GM12878 (cell line): ENCODE results near the gene NLRP5. TPM values are rescaled to one million over a fixed set of nuclear protein-coding genes. Genes with fewer than 3 reads are reported as not detected.

ENCODE experiments used
- ATAC-seq: fragments of 200-7000 bp; cut with Tn5 transposase; 3 replicates; pipeline ENCODE4 v1.9.1; 2020; ENCODE audit warnings: mild to moderate bottlenecking, moderate library complexity
- BruUV-seq: library from RNA; stranded (reverse); fragments of 400-500 nt; replicated peaks from 2 replicates; lab custom pipeline; 2021; lab: Mats Ljungman, UMichigan
- CTCF ChIA-PET: fragments of 300-600 bp; sonication (Branson Sonifier 250); formaldehyde crosslinking; extraction: SDS; loops from one replicate; lab custom pipeline; 2021; ENCODE audit warnings: inconsistent platforms; lab: Yijun Ruan, JAX
- POLR2A ChIA-PET: fragments of 350-600 bp; formaldehyde crosslinking; extraction: SDS; loops from one replicate; lab custom pipeline; 2021; ENCODE audit warnings: inconsistent platforms; lab: Charles Lee
- RAD21 ChIA-PET: fragments of 300-600 bp; sonication (Branson Sonifier 250); formaldehyde crosslinking; loops from one replicate; lab custom pipeline; 2023; ENCODE audit warnings: antibody characterized with exemption; ENCODE audit not compliant: unreplicated experiment; lab: Charles Lee
- SMC1A ChIA-PET: fragments of 300-600 bp; sonication (Branson Sonifier 250); formaldehyde crosslinking; loops from one replicate; lab custom pipeline; 2023; ENCODE audit not compliant: unreplicated experiment, uncharacterized antibody; lab: Charles Lee
- DNase-seq: peaks from one replicate; pipeline ENCODE4 v3.0.0-alpha.2; 2011; ENCODE audit warnings: low read depth, low spot score
- FAIRE-seq: peaks from 3 replicates; lab custom pipeline; 2011; peaks lifted over from hg19 to GRCh38; lab: Jason Lieb, UNC
- H2AFZ ChIP-seq: 2 replicates; pipeline ENCODE4 v1.6.0; 2011; ENCODE audit warnings: low read depth, low read length, control low read depth; ENCODE audit not compliant: control insufficient read depth
- H3K27ac ChIP-seq: 2 replicates; pipeline ENCODE4 v1.5.1; 2011; ENCODE audit warnings: control low read depth; ENCODE audit not compliant: control insufficient read depth, insufficient read depth
- H3K27me3 ChIP-seq, 2 experiments: replicated peaks in 1 of 2; 2 replicates each; pipeline versions ENCODE4 v1.6.0 to v1.6.1; 2011; ENCODE audit warnings: low read length in 1 of 2; ENCODE audit not compliant: control insufficient read depth in 2 of 2, insufficient read depth in 2 of 2
- H3K36me3 ChIP-seq, 2 experiments: 2 replicates each; pipeline ENCODE4 v1.5.1; 2011; ENCODE audit warnings: low read length in 1 of 2; ENCODE audit not compliant: control insufficient read depth in 2 of 2, insufficient read depth in 2 of 2
- H3K4me1 ChIP-seq: 2 replicates; pipeline ENCODE4 v1.6.1; 2011; ENCODE audit warnings: mild to moderate bottlenecking, low read length, moderate library complexity, mixed read lengths; ENCODE audit not compliant: control insufficient read depth, insufficient read depth
- H3K4me2 ChIP-seq: 2 replicates; pipeline ENCODE4 v1.6.0; 2011; ENCODE audit warnings: control low read depth; ENCODE audit not compliant: control insufficient read depth, insufficient read depth
- H3K4me3 ChIP-seq: fragments of 200-600 bp; sonication (generic); 2 replicates; pipeline ENCODE4 v1.5.1; 2016
- H3K79me2 ChIP-seq: 2 replicates; pipeline ENCODE4 v1.6.0; 2011; ENCODE audit warnings: low read length; ENCODE audit not compliant: control insufficient read depth, insufficient read depth
- H3K9ac ChIP-seq: 2 replicates; pipeline ENCODE4 v1.8.0; 2011; ENCODE audit warnings: low read length, control low read depth, mixed read lengths; ENCODE audit not compliant: control insufficient read depth, insufficient read depth
- H3K9me3 ChIP-seq: replicated peaks from 3 replicates; pipeline ENCODE4 v1.5.1; 2011; ENCODE audit warnings: mild to moderate bottlenecking, low read length; ENCODE audit not compliant: control insufficient read depth, insufficient read depth
- H4K20me1 ChIP-seq: 2 replicates; pipeline ENCODE4 v1.6.0; 2011; ENCODE audit not compliant: control insufficient read depth, insufficient read depth
- BHLHE40 ChIP-seq, 2 experiments: fragments of 450-650 bp in 1 of 2; IDR thresholded peaks; 2 replicates each; pipeline ENCODE4 v1.6.1; 2011 to 2017; ENCODE audit warnings: low read depth in 2 of 2, borderline replicate concordance in 1 of 2, improper control_type of control experiment in 1 of 2, low read length in 1 of 2, mild to moderate bottlenecking in 1 of 2
- BMI1 ChIP-seq: fragments of 450-650 bp; IDR thresholded peaks from 2 replicates; pipeline ENCODE4 v1.6.1; 2016; ENCODE audit warnings: mild to moderate bottlenecking, moderate library complexity, borderline replicate concordance
- CEBPZ ChIP-seq: fragments of 150-350 bp; IDR thresholded peaks from 2 replicates; pipeline ENCODE4 v1.6.1; 2016; ENCODE audit warnings: low read depth, low read length
- CUX1 ChIP-seq: IDR thresholded peaks from 2 replicates; pipeline ENCODE4 v1.6.1; 2012; ENCODE audit warnings: improper control_type of control experiment, low read depth, low read length; ENCODE audit not compliant: insufficient replicate concordance
- HCFC1 ChIP-seq: fragments of 150-350 bp; IDR thresholded peaks from 2 replicates; pipeline ENCODE4 v1.6.1; 2014; ENCODE audit warnings: low read length
- RCOR1 ChIP-seq: conservative IDR thresholded peaks from 2 replicates; pipeline ENCODE4 v1.6.1; 2012; ENCODE audit warnings: low read depth, low read length, improper control_type of control experiment
- SREBF2 ChIP-seq: IDR thresholded peaks from 2 replicates; pipeline ENCODE4 v1.6.1; 2012; ENCODE audit warnings: mild to moderate bottlenecking, low read length
- TBL1XR1 ChIP-seq: IDR thresholded peaks from 2 replicates; pipeline ENCODE4 v1.6.1; 2012; ENCODE audit warnings: low read depth, low read length, improper control_type of control experiment
- WGBS: methylation state at CpG from one replicate; pipeline ENCODE4 v1.1.6; 2016; ENCODE audit warnings: low lambda C conversion rate; ENCODE audit not compliant: insufficient replicate concordance, insufficient coverage; ENCODE audit errors: missing lambda C conversion rate; 5-methylcytosine and 5-hydroxymethylcytosine counted together
- in situ Hi-C: fragments of 300-500 bp; cut with MboI; formaldehyde crosslinking; loops from 9 replicates; pipeline ENCODE4 v1.14.3; 2018; ENCODE audit warnings: mixed read lengths
- intact Hi-C: fragments of 100-400 bp; cut with micrococcal nuclease; formaldehyde crosslinking; loops from one replicate; pipeline ENCODE4 v1.14.2; 2022; ENCODE audit not compliant: unreplicated experiment
- polyA plus RNA-seq, 11 experiments: library from polyadenylated mRNA; depleted of rRNA in 4 of 11; unstranded in 6 of 11; stranded (reverse) in 5 of 11; fragments of >200 nt; fragmentation: Nextera tagmentation in 4 of 11; fragmentation: Illumina TruSeq in 1 of 11; extraction: Ambion mirVana in 4 of 11; extraction: Trizol in 1 of 11; gene quantifications; 1 replicate in 1 of 11; 2 replicates in 10 of 11; pipeline versions ENCODE4 v1.2.1 to v1.2.3, GENCODE V29; 2011 to 2016; ENCODE audit warnings: inconsistent platforms in 2 of 11, missing spikeins in 2 of 11, low read depth in 1 of 11
- total RNA-seq, 4 experiments: library from RNA; depleted of rRNA in 3 of 4; stranded (reverse); fragments of >200 nt in 3 of 4; fragmentation: Illumina TruSeq in 1 of 4; extraction: Trizol in 1 of 4; gene quantifications; 2 replicates each; pipeline versions ENCODE4 v1.2.1 to v1.2.3, GENCODE V29; 2013 to 2021
- TF ChIP-seq, protein P1 (sequence below): fragments of 450-650 bp; IDR thresholded peaks from 2 replicates; pipeline ENCODE4 v1.6.1; 2017; ENCODE audit warnings: low read depth, mild to moderate bottlenecking, moderate library complexity
- TF ChIP-seq, protein P2 (sequence below): IDR thresholded peaks from 2 replicates; pipeline ENCODE4 v1.6.1; 2011; ENCODE audit warnings: borderline replicate concordance, low read depth, mild to moderate bottlenecking, moderate library complexity, mixed read lengths, low read length; ENCODE audit not compliant: insufficient read depth; ENCODE audit errors: extremely low read length

Gene NLRP5
- total and polyA plus RNA-seq, 10 of the 15 experiments (the other 5 are each of a cell fraction or from before 2014, with no cell fraction given) = 0.01 TPM; not detected in 9

DNA sequence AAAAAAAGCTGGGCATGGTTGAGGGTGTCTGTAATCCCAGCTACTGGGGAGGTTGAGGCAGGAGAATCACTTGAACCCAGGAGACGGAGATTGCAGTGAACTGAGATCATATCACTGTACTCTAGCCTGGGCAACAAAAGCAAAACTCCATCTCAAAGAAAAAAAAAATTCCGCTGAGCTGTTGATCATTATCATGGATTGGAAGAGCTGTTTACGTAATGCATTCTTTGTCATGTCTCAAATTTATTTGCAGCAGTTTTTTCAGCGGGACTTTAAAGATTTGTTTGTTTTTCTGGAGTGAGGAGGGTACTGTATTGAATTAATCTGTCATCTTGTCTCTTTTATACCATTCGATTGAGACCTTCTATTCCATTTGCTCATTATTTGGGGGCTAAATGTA is 4.3 kb downstream of the NLRP5 start (continued):
- TF ChIP-seq CEBPZ (no peak), HCFC1 (no peak)
- TF ChIP-seq, protein P1, sequence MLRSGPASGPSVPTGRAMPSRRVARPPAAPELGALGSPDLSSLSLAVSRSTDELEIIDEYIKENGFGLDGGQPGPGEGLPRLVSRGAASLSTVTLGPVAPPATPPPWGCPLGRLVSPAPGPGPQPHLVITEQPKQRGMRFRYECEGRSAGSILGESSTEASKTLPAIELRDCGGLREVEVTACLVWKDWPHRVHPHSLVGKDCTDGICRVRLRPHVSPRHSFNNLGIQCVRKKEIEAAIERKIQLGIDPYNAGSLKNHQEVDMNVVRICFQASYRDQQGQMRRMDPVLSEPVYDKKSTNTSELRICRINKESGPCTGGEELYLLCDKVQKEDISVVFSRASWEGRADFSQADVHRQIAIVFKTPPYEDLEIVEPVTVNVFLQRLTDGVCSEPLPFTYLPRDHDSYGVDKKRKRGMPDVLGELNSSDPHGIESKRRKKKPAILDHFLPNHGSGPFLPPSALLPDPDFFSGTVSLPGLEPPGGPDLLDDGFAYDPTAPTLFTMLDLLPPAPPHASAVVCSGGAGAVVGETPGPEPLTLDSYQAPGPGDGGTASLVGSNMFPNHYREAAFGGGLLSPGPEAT = no peak

DNA sequence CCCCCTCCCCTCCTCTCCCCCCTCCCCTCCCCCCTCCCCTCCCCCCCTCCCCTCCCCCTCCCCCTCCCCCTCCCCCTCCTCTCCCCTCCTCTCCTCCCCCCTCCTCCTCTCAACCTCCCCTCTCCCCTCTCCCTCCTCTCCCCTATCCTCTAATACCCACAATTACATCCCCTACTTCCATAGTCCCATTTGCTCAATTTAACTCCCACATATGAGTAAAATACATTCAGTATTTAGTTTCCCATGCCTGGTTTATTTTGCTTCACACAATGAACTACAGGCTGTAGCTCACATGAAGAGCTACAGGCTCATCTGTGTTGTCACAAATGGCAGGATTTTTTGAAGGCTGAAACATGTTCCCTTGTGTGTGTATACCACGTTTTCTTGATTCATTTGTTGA is 6.9 kb downstream of the NLRP5 start:
- H2AFZ ChIP-seq = no peak overlapping the region
- no peak overlapping the region for H3K4me3 ChIP-seq
- intact Hi-C loops = no loop called here
- 0% methylated on average over 1 of the region's 1 CpG for WGBS
- no peaks in the 10 kb centered on the region for H3K79me2 ChIP-seq
- no peak for DNase-seq
- H4K20me1 ChIP-seq = no peaks in the 10 kb centered on the region
- no peaks in the 10 kb centered on the region for H3K36me3 ChIP-seq
- ATAC-seq = no peak
- SMC1A ChIA-PET = no interaction called here
- POLR2A ChIA-PET = no interaction called here
- no peak overlapping the region for H3K4me2 ChIP-seq
- RAD21 ChIA-PET = no interaction called here
- no peaks in the 10 kb centered on the region for H3K4me1 ChIP-seq
- in situ Hi-C loops = no loop called here
- no peaks in the 10 kb centered on the region for H3K27me3 ChIP-seq
- CTCF ChIA-PET = no interaction called here
- no peak overlapping the region for H3K9ac ChIP-seq
- no peak for FAIRE-seq
- H3K9me3 ChIP-seq = no peaks in the 10 kb centered on the region; the same call in 2 of the 3 replicates
- TF ChIP-seq BHLHE40 (IDR thresholded peaks at IDR 0.05; ENCODE audit: borderline replicate concordance in 1 of 2, low read depth in 2 of 2, low read length in 1 of 2) (no peak), SREBF2 (no peak), BMI1 (no peak), RCOR1 (no peak), TBL1XR1 (no peak), CUX1 (no peak)
- TF ChIP-seq, protein P2, sequence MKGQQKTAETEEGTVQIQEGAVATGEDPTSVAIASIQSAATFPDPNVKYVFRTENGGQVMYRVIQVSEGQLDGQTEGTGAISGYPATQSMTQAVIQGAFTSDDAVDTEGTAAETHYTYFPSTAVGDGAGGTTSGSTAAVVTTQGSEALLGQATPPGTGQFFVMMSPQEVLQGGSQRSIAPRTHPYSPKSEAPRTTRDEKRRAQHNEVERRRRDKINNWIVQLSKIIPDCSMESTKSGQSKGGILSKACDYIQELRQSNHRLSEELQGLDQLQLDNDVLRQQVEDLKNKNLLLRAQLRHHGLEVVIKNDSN = no peak
- BruUV-seq = no TSS peak
- H3K27ac ChIP-seq = no peak overlapping the region
